ENCODE data around the gene CHIT1.
"Not testable (repeated sequence)": the region's sequence is repeated elsewhere in the genome, so short reads cannot be mapped to it uniquely, and the experiment has no call there.

The CHIT1 gene

DNA sequence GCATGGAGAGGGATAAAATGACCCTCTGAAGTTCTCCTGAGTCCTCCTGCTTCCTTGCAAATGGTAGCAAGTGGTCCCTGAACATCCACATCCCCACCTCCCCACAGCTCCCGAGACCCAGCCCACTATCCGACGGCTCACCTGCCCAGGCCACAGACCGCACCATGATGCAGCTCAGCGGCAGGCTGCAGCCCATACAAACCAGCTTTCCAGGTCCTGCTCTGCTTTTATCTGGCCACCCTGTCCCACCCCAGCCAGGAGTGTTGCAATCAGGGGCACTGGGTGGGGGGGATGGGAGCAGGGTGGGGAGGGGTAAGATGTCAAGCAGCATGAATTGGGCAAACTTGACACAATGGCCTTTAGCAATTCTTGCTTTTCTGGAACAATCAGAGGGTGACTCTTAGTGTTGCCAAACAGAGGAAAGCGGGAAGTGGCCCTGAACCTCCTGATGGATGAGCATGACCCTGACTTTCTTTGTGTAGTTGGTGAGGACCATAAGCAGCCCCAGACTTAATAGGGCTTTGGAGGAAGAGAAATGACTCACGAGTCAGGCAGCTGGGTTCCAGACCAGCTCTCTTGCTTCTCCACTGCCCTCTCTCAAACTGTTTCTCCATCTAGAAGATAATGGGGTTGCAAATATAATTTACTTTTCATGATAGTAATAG, at the start of gene CHIT1:
Gene CHIT1 (minus strand): TSS at position 203 of the 665 bp plus-strand sequence. CDS start 37 bp downstream, at position 166.
- no peak for DNase-seq

DNA sequence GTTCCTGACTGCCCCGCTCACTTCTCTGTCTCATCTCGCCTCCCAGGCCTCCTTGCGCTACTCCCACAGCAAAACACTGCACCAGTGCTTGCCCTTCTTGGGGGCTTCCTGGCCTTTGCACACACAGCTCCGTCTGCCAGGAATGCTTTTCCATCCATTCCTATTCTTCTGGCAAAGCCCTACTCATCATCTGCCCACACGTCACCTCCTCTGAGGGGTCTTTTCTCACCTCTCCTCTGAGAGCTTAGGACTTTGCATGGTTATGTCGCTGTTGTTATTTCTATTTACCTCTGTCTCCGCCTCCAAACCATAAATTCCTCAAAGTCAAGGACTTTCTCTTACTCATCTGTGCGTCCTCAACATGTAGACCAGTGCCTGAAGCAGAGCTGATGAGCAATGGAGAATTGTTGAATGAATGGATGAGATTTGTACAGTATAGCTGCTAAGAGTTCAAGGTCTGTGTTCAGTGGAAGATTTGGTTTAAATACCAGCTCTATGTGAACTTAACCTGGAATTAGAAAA, 49.5 kb upstream of the CHIT1 start:
- DNase-seq, result no peak

DNA sequence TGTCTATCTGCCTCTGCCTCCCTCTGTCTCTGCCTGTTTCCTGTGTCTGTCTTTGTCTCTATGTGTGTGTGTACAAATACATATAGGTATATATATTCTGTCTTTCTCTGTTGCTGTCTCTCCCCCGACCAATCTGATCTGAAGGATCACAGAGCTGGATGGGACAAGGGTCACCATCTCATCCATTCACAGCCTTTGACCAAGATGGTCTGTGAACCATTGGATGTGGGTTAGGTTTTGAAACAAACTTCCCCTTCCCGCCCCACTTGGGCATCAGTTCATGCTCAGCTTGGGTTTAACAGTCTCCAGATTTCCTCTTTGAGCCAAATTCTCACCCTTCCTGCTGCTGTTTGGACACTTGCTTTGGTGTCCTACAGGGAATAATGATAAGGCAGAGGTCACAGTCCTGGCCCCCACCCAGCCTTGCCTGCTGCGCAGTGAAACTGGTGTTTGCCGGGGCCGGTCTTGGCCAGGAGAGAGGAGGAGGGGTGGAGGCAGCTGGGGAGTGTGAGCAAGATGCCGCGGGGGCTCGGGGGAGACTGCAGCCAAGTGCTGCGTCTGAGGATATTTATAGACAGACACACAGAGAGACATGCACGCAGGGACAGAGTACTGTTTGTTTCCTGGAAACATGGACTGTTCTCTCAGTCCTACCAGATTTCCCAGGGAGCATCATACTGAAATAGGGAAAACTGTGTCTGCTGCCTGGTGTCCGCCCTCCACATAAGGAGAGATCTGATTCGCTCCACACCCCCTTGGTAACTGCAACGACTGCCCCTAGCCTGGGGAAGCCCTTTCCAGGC, 48.8 kb upstream of the CHIT1 start:
- peak; percentile 54 for DNase-seq

DNA sequence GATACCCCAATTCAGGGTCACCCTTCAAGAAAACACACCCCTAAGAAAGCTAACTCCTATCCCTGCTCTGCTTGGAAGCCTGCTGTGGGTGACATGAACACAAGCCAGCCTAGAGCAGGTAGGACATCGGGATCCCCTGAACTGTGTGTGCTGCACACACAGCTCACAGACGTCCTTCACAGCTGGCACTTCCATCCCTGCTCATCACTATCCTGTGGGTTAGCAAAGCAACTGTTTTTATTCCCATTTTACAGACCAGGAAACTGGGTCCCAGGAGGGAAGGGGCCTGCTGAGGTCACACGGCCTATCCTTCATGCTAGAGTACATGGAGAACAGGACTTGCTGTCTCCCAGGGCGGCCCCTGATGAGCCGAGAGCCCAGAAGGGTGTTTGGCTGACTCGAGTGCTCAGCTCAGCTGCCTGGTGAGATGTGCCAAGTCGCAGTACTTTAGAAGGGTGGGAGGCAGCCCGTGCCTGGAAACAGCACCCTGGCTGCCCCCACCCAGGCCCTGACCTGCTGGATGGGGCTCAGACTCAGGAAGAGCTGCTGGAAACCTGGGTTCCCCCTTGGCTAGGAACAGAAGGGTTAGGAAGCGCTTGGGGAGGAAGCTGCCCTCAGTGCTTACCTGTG, 47.6 kb upstream of the CHIT1 start:
- DNase-seq, result no peak

DNA sequence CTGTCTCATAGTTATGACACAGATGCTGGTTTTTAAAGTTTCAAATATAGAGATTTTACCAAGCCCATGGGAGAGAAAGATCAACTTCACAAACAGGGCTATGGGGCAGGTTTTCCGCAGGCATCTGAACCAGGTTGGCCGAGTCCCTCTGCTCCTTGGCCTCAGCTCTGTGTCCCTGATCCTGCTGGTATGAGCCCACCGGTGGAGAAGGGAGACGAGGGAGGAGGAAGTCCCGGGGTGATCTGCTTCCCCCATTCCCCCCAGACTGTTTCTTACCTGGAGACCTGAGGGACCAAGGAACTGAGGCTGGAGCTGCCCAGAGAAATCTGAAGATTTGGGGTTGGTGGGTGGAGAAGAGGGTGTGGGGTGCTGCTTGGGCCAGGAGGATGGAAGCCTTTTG, 46.9 kb upstream of the CHIT1 start:
- DNase-seq, result no peak

DNA sequence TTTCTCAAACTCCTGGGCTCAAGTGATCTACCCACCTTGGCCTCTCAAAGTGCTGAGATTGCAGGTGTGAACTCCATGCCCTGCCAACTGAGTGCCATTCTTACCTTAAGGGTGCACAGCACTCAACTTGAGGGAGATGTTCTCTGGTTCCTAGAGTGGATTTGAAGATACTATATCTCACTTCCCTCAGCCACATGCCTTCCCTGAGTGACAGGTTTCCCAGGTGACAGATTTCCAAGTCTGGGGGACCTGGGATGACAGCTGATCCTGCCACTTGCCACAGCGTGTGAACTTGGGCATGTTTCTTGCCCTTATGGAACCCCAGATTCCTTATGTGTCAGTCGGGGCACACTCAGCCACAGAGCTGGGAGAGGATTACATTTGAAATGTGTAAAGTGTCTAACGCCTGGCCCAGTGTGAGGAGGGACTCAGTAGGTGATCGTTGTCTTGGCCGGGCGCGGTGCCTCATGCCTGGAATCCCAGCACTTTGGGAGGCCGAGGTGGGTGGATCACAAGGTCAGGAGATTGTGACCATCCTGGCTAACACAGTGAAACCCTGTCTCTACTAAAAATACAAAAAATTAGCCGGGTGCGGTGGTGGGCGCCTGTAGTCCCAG, 46.3 kb upstream of the CHIT1 start:
- DNase-seq, result no peak

DNA sequence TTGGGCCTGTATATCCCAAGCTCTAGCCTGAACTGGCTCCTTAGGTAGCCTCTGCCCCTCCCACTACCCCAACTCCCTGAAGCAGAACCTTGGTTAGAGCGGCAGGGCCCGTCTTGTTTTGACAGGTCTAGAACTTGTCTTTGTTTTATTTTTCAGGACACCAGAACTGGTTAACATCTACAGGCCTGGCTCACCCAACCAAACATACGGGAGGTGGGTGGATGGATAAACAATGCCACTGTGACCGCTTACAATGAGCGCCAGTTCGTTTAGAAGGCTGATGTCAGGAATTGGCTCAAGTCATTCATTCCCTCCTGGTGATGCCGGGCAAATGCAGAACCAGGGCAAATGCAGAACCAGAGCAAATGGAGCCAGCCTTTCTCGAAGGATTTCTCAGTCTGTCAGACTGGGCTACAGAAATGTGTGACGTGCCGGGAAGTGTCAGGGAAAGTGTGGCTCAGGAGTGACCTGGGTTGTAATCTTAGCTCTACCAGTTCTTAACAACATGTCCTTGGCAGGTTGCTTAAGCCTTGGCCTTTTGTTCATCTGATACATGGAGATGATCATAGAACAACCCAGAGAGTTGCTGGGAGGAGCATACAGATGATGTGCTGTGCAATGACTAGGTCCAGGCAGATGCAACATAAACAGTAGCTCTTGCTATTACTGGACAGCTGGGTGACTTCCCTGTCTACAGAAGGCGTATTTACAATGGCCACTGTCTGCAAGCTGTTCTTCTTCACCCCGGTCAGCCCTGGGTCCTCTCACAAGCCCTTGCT, 45.3 kb upstream of the CHIT1 start:
- no peak for DNase-seq

DNA sequence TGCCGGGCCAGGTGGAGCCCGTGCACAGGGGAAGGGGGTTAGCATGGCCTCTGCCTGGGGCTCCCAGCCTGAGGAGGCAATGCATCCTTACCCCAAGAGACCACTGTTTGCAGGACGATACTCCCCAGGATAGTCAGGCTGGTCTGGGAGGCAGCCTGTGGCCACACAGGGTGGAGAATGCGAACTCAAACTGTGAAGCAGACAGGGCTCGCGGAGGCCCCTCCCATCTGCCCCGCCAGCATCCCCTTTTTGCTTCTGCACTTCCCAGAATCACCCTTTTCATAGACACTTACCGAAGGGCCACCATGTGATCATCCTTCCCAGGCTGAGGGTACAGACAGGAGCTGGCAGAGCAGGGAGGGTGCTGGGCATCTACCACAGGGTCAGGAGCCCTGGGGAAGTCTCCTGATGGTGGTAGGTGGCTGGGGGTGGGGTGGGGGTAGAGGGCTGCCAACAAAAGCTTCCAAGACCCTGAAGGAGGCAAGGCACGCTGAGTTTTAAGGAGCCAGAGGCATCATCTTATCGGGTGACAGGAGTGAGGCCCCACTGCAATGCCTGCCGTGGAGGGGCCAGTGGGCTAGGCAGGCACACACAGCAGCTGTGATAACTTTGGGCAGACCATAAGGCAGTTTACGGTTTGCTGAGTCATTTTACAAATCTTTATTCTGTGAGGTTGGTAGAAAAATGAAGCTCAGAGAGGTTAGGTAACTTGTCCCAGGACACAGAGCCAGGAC, 44.6 kb upstream of the CHIT1 start:
- no peak for DNase-seq

DNA sequence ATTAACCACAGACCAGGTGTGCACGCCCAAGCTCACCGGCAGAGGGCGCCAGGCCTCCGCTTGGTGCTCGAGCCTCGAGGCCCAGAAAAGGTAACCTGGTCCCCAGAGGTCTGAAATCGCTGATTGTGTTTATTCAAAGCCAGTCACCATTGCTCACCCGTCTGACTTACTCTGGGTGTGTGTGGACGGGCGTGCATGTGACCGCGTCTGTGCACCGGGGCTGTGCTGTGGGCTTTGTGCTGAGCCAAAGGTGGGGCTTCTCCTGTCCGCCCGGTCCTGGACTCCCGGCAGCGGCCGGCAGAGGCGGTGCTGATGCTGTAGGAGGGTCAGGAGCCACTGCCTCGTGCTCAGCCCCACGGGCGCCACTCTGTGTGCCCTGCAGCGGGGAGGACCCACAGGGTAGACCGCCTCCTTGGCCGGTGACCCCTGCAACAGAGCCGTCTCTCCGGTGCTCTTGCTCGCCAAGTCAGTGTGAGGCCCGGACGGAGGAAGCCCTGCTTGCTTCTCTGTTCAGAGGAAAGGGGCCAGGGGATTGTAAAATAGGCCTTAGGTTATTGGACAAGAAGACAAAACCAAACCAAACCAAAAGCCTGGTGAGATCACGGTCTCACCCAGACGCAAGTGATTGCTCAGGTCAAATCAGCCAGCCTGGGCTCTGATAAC, 43.9 kb upstream of the CHIT1 start:
- peak; percentile 92 for DNase-seq

DNA sequence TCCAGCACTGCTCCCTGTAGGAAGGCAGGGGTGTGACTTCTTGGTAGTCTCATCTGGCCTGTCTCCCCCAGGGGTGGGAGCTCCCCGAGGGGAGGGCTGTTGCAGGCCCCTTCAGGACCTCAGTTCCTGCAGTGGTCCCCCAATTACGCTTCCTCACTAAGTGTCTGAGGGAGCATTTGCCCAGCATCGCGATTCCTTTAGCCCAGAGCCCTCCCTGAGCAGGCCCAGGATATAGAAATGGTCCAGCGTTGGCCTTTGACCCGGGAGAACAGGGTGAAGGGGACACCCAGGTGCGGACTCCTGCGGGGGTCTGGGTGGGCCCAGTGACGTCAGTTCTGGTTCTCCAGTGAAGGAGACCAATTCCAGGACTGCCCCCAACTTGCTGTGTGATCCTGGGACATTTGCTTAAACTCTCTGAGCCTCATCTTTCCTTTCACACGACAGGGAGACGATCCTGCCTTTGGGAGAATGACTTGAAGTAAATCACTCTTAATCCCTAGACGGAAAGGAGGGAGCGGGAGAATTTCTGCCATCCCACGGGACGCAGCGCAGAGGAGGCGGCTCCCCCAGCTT, 43.2 kb upstream of the CHIT1 start:
- no peak for DNase-seq

DNA sequence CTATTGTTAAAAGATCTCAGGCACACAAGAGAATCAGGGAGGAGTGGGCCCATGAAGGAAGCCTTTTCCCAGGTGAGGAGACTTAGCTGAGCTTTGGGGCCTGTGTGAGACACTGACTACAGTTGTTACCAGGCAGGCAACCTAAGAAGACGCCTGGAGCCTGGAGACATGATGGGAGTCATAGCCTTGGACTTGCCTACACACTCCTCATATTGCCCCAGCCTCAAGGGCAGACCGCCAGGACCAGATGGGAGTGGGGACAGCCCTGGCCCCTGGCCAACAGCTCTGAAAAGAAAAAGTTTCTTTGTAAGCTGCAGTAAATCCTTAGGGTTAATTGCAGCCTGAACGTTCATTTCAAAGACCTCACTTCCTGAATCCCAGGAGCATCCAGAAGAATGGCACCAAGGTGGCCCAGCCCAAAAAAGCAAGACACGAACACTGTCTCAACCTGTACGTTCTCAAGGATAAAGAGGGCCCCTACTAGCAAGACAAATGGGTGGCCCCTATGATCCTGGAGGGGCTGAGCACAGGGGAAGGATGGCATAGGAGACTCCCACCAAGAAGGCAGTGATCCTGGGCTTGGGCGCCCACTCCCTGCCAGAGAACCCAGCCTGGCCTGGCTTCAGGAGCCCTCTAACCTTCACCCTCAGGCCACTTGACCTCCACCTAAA, 42.6 kb upstream of the CHIT1 start:
- DNase-seq, result no peak

DNA sequence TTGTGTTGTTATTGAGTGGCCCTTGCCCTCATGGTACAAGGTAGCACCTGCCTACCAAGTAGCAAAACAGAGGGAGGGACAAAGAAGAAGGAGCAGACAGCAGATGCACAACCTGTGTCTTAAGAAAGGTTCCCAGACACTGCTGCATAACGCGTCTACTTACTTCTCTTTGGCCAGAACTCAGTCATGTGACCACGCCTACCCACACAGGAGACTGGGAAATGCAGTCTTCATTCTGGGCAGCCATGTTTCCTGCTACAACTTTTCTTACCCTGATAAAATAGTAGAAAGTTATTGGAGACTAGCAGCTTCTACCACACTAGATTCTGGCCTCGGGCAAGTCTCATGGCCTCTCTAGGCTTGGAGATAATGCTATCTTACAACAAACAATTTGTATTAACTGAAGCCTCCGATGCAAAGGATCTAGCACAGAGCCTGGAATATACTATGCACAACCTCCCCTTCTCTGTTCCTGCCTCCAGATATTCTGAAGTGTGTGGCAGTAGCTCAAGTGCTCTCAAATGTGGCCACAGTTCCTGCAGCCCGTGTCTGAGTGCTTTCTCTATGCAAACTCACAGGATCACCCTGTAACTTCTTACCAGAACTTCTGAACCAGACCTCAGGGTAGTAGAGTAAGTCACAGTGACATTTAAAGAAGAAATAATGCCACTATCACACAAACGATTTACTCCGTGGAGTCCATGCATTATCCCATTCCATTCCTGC, 41.7 kb upstream of the CHIT1 start:
- peak; percentile 84 for DNase-seq

DNA sequence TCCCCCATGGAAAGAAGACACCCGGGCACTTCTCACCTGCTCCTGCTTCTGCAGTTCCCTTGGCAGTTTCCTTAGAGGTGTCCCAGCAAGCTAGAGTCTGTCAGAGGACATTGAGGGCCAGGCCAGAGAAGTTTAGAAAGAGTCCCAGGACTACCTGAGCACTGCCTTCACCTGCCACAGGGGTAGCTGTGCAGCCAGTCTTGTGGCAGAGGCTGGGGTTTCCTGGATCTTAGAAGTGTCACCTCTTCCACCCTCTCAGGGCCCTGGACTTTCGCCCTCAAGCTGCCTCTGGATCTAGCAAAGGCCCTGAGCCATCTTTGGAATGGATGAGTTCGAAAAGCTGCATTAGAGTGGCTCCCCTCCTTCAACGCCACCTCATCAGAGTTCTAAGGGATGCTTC, 41.0 kb upstream of the CHIT1 start:
- no peak for DNase-seq

DNA sequence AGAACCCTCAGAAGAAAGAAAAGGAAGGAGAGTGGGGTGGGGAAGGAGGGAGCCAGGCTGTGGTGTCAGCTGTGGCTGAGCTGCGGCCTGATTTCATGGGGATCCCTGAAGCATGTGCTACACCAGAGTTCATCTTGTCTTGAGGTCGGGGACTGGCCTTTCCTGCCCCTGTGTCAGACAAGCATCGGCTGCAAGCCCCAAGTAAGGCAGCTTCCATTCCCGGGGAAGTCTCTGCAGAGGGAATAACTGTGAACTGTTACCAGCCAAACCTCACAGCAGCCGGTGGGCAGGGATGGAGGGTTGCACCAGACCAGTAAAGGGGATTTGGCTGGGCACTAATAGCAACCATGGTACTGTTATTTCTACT, 40.2 kb upstream of the CHIT1 start:
- no peak for DNase-seq

DNA sequence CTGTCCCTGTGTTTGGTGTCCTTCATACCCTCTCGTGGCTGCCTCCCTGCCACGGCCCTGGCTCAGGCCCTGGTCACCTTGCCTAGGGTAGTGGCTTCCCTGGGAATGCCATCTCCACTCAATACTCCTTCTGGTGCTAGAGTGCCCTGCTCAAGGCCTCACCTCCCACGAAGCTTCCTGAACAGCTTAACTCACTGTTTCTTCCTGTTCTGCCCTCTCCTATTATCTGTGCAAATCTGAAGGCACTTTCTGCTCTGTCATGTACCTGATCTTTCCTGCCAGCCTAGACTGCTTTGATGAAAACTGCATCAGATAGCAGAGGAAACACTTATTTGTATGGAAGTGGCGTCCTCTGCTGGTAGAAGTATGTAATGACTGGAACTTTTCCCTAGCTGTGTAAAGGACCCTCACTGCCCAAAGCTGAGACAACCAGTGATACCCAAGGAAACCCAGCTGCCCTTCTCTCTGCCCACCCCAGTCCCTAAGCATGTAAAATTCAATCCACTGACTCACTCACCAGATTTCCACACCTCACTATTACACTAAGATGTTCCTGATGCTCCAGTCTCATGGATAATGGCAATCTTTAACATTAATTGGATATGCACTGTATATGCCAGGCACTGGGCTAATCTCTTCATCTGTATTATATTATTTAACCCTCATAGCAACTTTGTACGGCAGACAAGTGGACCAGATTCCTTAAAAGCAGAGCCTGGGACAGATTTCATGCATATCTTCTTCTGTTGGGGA, 39.6 kb upstream of the CHIT1 start:
- DNase-seq, result peak; percentile 85

DNA sequence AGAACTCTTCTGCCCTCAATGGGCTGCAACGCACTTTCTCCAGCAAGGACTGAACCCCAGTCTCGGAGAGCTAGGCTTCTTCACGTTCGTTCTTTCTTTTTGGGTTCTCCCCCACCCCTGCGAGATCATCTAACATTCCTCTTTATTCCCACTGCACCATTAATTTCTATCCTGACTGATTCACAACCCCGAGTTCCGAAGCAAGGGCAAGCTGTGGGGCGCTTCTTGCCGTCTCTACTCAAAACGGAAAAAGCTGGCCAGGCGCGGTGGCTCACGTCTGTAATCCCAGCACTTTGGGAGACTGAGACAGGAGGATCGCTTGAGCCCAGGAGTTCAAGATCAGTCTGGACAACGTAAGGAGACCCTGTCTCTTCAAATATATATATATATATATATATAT, 38.4 kb upstream of the CHIT1 start:
- no peak for DNase-seq

DNA sequence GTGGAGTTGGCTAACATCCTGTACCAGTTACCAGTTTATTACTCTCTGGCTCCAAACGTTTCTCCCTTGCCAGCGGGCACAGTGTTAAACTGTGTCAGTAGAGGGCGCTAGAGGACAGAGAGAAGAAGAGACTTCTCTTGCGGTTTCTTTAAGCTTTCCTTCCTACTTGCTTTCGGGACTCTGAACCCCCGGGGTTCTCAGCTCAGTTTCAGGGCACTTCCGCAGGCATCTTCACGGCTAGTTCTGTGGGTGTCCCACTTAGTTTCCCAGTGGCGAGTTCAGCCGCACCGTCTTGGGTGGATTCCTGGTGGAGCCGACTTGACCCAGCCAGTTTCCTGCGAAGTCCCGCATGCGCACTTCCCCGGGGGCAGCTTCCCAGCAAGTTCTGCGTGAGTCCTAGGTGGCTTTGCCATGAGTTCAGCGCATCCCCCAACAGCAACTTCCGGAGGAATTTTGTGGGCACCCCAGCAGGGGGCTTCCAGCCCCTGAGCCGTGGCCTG, 37.9 kb upstream of the CHIT1 start:
- DNase-seq, result peak; percentile 92

DNA sequence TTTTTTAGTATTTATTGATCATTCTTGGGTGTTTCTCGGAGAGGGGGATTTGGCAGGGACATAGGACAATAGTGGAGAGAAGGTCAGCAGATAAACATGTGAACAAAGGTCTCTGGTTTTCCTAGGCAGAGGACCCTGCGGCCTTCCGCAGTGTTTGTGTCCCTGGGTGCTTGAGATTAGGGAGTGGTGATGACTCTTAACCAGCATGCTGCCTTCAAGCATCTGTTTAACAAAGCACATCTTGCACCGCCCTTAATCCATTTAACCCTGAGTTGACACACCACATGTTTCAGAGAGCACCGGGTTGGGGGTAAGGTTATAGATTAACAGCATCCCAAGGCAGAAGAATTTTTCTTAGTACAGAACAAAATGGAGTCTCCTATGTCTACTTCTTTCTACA, 36.7 kb upstream of the CHIT1 start:
- DNase-seq, result not testable (repeated sequence)

DNA sequence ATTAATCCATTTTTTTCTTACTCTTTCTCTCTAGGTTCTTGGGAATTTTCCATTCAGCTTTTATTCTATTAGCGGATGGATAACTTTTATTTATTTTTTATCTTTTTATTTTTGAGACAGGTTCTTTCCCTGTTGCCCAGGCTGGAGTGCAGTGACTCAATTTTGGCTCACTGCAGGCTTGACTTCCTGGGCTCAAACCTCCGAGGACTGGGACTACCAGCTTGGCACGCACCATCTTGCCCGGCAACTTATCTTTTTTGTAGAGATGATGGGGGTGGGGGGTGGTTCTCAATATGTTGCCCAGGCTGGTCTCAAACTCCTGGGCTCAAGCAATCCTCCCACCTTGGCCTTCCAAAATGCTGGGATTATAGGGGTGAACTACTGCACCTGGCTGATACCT, 36.1 kb upstream of the CHIT1 start:
- no peak for DNase-seq
